Measurements from ENCODE around the gene ARFGEF3. TPM values are rescaled to one million over a fixed set of nuclear protein-coding genes. Genes with fewer than 3 reads are reported as not detected.

ARFGEF3 gene
- total RNA-seq, 4 donors from 2014 or later: 1.2 to 3.3 (median 2.2) TPM

- Histone ChIP-seq H3K4me3 (no peak overlapping the region), H3K4me1 (no peaks in the 10 kb centered on the region), H3K27me3 (no peaks in the 10 kb centered on the region), H3K9me3 (no peaks in the 10 kb centered on the region), H3K27ac (replicated peaks in 1 of 4) (no peak overlapping the region), H3K36me3 (no peaks in the 10 kb centered on the region)
- no peak for TF ChIP-seq POLR2AphosphoS5 (IDR thresholded peaks at IDR 0.05)
- TF ChIP-seq POLR2A (IDR thresholded peaks at IDR 0.05; ENCODE audit: low read depth): no peak
- TF ChIP-seq CTCF (IDR thresholded peaks at IDR 0.05): no peak
- TF ChIP-seq EP300 (IDR thresholded peaks at IDR 0.05): no peak
- intact Hi-C loops (cut with DNase I): no loop called here
- DNase-seq (ENCODE audit: extremely low spot score): no peak
- WGBS: 85% methylated on average over 4 of the region's 4 CpGs
These were observed 67.3 kb downstream of the ARFGEF3 start for GRCh38 chr6:138229072-138229471.

- H3K9me3 ChIP-seq: no peaks in the 10 kb centered on the region
- WGBS: 86% methylated on average over 11 of the region's 11 CpGs
- intact Hi-C loops (cut with DNase I): no loop called here
These were observed 68.0 kb downstream of the ARFGEF3 start for GRCh38 chr6:138229663-138230179.

GRCh38 chr6:138230221-138230620, 68.5 kb downstream of the ARFGEF3 start:
- Histone ChIP-seq H3K4me1 (no peaks in the 10 kb centered on the region), H3K27me3 (no peaks in the 10 kb centered on the region), H3K4me3 (no peak overlapping the region), H3K27ac (replicated peaks in 1 of 4) (no peak overlapping the region), H3K36me3 (no peaks in the 10 kb centered on the region), H3K9me3 (no peaks in the 10 kb centered on the region)
- intact Hi-C loops (cut with DNase I): no loop called here
- TF ChIP-seq POLR2A (IDR thresholded peaks at IDR 0.05; ENCODE audit: low read depth): no peak
- no peak for DNase-seq (ENCODE audit: extremely low spot score)

More at GRCh38 chr6:138229663-138230179, 68.0 kb downstream of the ARFGEF3 start:
- H3K27me3 ChIP-seq: no peaks in the 10 kb centered on the region
- no peak overlapping the region for H3K27ac ChIP-seq (replicated peaks in 1 of 4)
- H3K4me1 ChIP-seq: no peaks in the 10 kb centered on the region
- TF ChIP-seq EP300 (IDR thresholded peaks at IDR 0.05) (no peak), CTCF (IDR thresholded peaks at IDR 0.05) (no peak), POLR2AphosphoS5 (IDR thresholded peaks at IDR 0.05) (no peak), POLR2A (IDR thresholded peaks at IDR 0.05; ENCODE audit: low read depth) (no peak)
- no peak for DNase-seq (ENCODE audit: extremely low spot score)
- H3K4me3 ChIP-seq: no peak overlapping the region
- no peaks in the 10 kb centered on the region for H3K36me3 ChIP-seq

GRCh38 chr6:138230759-138231380, 69.1 kb downstream of the ARFGEF3 start:
- TF ChIP-seq CTCF (IDR thresholded peaks at IDR 0.05) (no peak), POLR2AphosphoS5 (IDR thresholded peaks at IDR 0.05) (no peak), EP300 (IDR thresholded peaks at IDR 0.05) (no peak)
- no peaks in the 10 kb centered on the region for H3K9me3 ChIP-seq
- H3K4me3 ChIP-seq: no peak overlapping the region
- no peaks in the 10 kb centered on the region for H3K27me3 ChIP-seq
- no peaks in the 10 kb centered on the region for H3K36me3 ChIP-seq
- H3K4me1 ChIP-seq: no peaks in the 10 kb centered on the region
- intact Hi-C loops (cut with DNase I): no loop called here
- 85% methylated on average over 3 of the region's 3 CpGs for WGBS
- DNase-seq (ENCODE audit: extremely low spot score): no peak
- no peak overlapping the region for H3K27ac ChIP-seq (replicated peaks in 1 of 4)

- WGBS: 64% methylated on average over 4 of the region's 4 CpGs
These were observed 69.7 kb downstream of the ARFGEF3 start for GRCh38 chr6:138231381-138231886.

More at GRCh38 chr6:138231381-138231886, 69.7 kb downstream of the ARFGEF3 start:
- Histone ChIP-seq H3K27ac (replicated peaks in 1 of 4) (no peak overlapping the region), H3K4me3 (no peak overlapping the region), H3K36me3 (no peaks in the 10 kb centered on the region), H3K4me1 (no peaks in the 10 kb centered on the region), H3K27me3 (no peaks in the 10 kb centered on the region), H3K9me3 (no peaks in the 10 kb centered on the region)
- intact Hi-C loops (cut with DNase I): no loop called here
- no peak for DNase-seq (ENCODE audit: extremely low spot score)
- TF ChIP-seq POLR2A (IDR thresholded peaks at IDR 0.05; ENCODE audit: low read depth): no peak
- TF ChIP-seq POLR2AphosphoS5 (IDR thresholded peaks at IDR 0.05): no peak
- TF ChIP-seq CTCF (IDR thresholded peaks at IDR 0.05): no peak
- TF ChIP-seq EP300 (IDR thresholded peaks at IDR 0.05): no peak
